Stimulated activated CD8-positive, alpha-beta memory T cell treated with anti-CD3 and anti-CD28 coated beads, Interleukin-15, amount 100 ng/mL, for 4 hours (primary cell): ENCODE measurements around the gene EOLA1.
"Not testable (repeated sequence)": the region's sequence is repeated elsewhere in the genome, so short reads cannot be mapped to it uniquely, and the experiment has no call there.

ENCODE experiments used
- DNase-seq, 2 donors: peaks; one replicate each; pipeline ENCODE4 v3.0.0-alpha.2; 2020; ENCODE audit warnings: low read depth in 2 of 2

EOLA1 gene

DNA sequence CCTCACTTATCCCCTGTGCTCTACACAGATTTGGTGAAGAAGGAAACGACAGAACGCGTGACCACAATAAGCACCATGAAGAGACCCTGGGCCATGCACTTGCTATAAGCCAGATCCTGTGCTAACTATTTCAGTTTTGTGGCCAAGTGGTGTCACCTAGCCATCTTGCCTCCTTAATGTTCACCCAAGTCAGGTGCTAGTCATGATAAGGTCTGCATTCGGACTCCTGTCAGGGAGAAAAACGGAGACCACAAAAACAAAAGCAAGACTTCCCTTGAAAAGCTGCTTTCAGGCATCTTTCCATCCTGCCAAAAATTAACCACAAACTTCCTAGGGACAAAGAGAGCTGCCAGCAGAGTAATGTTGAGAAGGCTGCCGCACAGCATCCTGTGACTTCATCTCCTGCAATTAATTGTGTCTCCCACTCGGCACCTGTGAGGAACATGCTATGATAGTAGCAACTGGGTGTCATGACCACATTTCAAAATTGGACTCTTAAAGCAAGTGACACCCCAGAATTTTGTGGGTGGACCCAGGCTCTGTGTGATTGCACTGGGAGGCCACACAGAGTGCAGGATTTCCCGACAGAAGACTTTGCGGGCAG, 26.9 kb upstream of the EOLA1 start:
- no peak for DNase-seq

DNA sequence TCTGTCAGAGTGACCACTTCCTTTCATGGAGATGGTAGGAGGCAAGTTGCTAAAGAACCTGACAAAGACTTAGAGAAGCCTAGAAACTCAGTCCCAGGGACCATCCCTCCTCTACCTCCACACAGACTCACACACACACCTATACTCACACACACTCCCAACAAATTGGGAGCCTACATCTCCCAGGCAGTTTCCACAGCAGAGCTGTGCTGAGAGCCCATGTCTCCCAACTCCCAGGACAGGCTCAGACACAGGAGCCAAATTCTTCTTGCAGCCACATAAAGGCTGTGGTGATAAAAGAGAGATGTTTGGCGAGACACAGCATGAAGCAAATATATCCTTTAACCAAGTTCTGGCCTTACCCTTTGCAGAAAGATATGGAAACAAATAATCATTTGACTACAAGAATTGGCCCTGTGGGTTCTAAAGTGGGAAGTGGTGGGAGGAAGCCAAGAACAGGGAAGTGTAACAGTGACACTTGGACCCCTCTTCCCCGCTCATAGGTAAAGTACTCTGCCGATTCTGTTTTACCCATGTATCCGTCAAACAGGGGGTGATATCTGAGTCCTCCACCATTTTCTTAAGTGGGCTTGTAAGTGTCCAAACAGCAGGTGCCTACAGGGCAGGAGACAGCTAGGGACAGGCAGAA, 24.7 kb upstream of the EOLA1 start:
- DNase-seq, result no peak

DNA sequence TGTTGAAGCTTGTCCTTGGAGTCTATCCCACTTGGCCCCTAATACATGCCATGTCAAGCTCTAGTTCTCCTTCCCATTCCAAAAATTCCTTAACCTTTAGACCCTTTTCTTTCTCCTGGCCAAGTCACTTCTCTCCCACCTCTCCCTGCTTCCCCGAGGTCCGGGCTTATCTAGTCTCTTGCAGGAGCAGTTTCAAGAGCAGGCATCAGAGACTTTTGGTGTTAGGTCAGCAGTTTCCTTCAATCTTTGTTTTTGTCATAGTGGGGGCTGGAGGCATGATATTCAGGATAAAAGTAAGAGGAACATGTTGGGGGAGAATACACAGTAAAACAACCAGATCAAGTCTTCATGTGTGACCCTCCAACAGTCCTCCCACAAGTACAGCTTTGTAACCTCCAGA, 24.2 kb upstream of the EOLA1 start:
- no peak for DNase-seq

DNA sequence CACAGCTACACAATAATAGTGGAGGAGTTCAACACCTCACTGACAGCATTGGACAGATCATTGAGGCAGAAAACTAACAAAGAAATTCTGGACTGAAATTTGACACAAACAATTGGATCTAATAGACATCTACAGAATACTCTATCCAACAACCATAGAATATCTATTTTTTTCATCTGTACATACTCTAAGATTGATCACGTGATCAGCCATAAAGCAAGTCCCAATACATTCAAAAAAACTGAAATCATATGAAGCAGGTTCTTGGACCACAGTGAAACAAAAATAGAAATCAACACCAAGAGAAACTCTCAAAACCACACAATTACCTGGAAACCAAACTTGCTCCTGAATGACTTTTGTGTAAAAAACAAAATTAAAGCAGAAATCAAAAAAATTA, 23.5 kb upstream of the EOLA1 start:
- DNase-seq, result no peak

DNA sequence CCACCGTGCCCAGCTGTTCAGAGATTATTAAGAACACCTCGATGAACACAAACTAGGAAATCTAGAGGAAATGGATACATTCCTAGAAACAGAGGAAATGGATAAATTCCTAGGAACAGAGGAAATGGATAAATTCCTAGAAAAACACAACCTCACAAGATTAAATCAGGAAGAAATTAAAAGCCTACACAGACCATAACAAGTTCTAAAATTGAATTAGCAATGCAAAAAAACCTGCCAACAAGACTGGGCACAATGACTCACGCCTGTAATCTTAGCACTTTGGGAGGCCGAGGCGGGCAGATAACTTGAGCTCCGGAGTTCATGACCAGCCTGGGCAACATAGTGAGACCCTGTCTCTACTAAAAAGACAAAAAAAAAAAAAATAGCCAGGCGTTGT, 22.6 kb upstream of the EOLA1 start:
- DNase-seq, result no peak

DNA sequence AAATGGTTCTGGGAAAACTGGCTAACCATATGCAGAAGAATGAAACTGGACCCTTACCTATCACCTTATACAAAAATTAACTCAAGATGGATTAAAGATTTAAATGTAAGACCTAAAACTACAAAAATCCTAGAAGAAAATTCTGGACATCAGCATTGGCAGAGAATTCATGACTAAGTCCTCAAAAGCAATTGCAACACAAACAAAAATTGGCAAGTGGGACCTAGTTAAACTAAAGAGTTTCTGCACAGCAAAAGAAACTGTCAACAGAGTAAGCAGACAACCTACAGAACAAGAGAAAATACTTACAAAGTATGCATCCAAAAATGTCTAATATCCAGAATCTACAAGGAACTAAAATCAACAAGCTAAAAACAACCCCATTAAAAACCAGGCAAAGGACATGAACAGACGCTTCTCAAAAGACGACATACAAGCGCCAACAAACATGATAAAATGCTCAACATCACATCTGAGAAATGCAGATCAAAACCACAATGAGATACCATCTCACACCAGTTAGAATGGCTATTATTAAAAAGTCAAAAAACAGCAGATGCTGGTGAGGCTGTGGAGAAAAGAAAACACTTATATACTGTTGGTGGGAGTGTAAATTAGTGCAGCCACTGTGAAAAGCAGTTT, 20.1 kb upstream of the EOLA1 start:
- DNase-seq, result not testable (repeated sequence)

DNA sequence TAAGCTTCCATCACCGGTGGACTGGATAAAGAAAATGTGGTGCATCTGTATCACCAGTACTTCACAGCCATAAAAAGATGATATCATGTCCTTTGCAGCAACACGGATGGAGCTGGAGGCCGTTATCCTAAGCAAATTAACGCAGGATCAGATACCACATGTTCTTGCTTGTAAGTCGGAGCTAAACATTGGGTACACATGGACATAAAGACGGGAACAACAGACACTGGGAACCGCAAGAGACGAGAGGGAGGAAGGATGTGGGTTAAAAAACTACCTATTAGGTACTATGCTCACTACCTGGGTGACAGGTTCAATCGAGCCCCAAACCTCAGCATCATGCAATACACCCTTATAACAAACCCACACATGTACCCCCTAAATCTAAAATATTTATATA, 19.4 kb upstream of the EOLA1 start:
- DNase-seq, result no peak

DNA sequence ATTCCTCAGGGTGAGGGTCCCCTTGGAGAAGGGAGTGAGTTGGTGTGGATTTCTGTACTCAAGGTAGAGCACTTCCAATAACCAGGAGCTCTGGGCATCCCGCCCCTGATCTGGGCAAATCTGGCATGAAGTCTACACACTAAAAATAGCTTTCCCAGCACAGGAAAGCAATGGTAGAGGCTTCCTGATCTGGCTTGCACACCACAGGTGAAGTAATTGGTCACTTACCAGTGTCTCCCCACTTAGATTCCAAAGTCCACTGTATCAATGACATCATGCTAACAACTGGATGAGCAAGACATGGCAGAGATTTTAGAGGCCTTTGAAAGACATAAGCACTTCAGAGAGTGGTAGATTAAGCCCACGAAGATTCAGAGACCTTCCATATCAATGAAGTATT, 17.9 kb upstream of the EOLA1 start:
- no peak for DNase-seq

DNA sequence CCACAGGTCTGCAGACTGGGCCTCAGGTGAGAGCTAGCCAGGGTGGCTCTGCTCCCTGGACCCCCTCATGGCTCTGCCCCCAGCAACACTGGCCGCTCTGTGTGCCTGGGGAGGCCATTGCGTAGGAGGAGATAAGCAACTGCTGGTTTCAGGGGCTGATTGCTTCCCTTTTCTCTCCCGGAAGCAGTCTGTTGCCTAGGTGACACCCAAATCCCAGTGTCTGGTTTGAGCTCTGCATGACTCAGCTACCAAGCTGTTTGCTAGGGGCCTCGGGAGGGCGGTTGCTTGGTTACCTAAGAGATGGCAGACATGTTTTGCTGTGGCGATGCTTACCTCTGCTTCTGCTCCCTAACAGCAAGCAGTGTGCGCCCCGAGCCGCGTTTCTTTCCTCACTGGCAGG, 15.4 kb upstream of the EOLA1 start:
- DNase-seq, result not testable (repeated sequence)

DNA sequence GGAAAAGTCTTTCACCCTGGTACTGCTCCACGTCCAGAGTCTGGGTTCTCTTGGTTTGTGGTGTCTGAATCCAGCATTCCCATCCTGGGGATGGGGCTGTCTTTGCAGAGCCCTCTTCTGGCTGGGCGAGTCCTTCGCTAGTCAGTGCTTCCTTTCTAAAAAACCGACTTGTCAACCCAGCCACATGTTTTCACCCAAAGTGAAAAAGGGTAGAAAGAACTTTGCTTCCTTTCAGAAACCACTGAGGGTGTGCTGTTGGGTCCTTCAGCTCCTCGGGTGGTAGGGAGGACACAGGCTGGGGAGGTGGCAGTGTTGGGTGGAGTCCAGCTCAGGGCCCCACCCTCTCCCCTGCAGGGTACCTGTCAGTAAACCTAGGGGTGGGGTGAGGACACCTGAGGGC, 14.9 kb upstream of the EOLA1 start:
- not testable (repeated sequence) for DNase-seq

DNA sequence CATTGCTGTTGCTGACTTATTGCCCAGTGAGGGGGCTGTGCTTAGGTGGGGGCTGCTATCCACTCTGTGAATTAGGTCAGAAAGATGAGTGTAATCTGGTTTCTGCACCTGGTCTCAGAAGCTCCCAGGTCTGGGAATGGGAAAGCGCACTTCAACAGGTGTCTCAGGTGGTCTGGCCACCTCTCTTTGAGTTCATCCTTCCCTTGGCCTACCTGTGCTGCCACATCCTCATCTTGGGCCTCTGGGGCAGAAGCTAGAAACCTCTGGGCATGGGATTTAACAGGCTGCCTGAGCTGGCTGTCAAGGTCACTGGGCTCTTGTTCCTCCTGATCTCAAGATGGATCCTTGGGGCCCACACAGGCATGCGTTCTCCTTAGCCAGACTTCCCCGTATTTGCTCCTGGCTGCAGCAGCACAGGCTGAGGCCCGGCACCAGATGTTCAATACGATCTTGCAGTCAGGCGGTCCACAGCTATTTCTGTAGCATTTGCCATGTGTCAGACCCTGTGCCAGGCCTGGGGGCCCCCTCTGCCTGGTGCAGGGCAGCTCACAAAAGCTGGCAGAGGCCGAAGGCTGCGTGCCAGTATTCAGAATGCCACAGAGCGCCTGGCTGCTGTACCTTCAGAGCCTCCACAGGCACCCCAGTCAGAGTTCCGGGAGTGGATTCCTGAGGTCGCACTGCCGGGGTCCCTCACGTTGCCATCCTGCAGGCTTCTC, 14.3 kb upstream of the EOLA1 start:
- DNase-seq, result not testable (repeated sequence)

DNA sequence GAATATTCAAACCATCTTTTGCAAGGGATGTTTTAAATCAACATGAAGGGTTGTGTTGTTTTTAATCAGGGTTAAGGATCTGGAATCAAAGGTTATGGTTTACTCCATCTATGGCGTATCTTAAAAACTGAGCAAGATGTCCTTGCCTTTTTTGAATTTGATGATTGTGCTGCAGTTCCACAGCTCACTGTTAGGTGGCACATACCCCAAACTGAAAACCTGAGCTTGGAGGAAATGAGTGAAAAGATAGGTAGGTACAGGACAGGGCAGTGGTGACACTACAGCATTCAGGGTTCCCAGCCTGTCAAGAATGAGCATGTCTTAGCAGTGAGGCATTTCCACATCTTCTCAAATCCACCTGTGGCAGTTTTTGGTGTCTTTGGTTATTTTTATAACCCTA, 13.1 kb upstream of the EOLA1 start:
- DNase-seq, result no peak

DNA sequence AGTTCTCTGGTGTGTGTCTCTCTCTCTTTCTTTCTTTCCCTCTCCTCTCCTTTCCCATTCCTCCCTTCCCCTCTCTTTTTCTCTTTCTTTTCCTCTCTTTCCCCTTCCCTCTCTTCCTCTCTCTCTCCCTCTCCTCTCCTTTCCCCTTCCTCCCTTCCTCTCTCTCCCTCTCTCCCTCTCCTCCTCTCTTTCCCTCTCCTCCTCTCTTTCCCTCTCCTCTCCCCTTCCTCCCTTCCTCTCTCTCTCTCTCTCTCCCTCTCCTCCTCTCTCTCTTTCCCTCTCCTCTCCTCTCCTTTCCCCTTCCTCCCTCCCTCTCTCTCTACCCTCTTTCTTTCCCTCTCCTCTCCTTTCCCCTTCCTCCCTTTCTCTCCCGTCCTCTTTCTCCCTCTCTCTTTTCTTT, 12.4 kb upstream of the EOLA1 start:
- DNase-seq, result no peak

DNA sequence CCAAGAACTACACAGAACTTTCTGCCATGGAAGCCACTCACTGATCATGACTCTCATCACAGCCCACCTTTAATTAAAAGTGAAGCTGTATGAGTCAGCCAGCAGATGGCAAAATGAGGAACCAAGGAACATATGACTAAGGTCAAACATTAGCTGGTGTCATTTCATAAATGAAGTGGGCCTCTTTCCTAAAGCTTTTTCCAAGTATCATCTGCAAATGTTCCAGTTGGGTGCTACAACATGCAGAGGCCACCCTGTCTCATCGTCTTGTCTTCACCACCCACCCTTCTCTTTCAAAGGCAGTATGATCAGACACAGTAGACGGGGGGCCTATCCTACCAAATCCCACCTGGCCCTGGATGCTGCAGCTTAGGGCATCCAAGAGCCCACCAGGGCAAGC, 9.2 kb upstream of the EOLA1 start:
- no peak for DNase-seq

DNA sequence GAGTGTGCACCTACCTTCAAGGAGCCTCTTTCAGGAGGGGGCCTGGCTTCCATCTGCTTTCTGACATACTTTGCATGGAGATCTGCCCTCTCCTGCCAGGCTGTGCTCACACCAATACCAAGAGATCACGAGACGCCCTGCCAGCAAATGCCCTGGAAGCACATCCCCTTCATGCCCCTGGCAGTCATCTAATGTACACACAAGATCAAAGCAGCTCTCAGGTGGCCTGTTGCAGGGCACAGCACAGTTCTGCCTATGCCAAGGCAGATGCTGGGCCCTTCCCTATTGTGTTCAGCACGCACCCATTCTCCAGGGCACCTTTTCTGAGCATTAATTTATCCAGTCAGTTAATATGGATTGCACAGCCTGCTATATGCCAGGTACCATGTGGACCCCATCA, 7.9 kb upstream of the EOLA1 start:
- not testable (repeated sequence) for DNase-seq

DNA sequence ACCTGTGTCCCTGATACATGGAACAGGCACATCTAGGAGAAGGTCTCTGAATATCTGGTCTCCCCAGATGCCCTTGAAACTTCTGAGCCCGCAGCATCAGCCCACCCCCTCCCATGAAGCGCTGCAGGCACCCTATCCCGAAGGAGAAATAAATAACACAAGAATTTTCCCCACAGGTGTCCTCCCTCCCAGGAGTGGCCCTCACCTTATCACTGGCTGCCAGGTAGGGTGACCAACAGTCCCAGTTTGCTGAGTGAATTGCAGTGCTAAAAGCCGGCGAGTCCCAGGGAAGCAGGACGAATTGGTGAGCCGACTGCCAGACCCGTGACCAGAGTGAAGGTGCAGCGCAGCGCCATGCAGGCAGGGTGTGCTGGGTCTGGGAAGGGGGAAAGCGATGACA, 6.8 kb upstream of the EOLA1 start:
- DNase-seq, result not testable (repeated sequence)

DNA sequence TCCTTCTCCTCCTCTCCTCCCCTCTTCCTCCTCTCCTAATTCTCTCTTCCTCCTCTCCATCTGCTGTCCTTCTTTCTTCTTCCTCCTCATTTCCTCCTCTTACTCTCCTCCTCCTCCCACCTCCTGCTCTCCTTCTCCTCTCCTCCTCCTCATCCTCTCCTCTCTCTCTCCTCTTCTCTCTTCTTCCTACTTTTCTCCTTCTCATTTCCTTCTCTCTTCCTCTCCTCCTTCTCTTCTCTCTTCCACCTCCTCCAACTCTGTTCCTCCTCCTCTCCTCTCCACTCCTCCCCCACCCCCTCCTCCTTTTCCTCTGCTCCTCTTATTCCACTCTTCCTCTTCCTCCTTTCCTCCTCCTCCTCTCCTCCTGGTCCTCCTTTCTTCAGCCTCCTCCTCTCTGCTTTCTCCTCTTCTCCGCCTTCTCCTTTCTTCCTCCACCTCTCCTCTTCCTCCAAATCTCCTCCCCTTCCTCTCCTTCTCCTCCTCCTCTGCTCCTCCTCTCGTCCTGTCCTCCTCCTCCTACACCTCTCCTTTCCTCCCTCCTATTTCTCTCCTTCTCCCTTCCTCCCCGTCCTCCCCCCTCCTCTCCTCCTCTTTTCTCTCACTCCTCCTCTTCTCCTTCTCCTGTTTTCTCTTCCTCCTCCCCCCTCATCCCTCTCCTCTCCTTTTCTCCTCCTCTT, 5.7 kb upstream of the EOLA1 start:
- not testable (repeated sequence) for DNase-seq

DNA sequence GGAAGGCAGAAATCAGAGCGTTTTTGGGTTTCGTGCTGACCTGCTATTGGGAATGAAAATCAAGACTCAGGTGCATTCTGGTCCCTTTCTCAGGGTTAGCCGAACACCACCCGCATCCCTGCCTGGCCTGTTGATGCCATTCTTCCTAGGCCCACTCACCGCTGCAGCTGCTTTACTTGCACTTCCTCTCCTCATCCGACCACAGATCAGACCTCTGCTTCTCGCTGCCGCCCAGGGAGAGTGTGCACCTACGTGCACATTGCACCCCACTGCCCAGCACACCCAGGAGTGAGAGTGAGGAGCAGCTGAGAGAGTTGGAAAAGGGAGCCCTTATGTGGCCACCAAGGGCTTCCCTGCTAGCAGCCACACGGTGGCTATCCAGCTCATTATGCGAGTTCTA, 3.3 kb upstream of the EOLA1 start:
- DNase-seq, result not testable (repeated sequence)

DNA sequence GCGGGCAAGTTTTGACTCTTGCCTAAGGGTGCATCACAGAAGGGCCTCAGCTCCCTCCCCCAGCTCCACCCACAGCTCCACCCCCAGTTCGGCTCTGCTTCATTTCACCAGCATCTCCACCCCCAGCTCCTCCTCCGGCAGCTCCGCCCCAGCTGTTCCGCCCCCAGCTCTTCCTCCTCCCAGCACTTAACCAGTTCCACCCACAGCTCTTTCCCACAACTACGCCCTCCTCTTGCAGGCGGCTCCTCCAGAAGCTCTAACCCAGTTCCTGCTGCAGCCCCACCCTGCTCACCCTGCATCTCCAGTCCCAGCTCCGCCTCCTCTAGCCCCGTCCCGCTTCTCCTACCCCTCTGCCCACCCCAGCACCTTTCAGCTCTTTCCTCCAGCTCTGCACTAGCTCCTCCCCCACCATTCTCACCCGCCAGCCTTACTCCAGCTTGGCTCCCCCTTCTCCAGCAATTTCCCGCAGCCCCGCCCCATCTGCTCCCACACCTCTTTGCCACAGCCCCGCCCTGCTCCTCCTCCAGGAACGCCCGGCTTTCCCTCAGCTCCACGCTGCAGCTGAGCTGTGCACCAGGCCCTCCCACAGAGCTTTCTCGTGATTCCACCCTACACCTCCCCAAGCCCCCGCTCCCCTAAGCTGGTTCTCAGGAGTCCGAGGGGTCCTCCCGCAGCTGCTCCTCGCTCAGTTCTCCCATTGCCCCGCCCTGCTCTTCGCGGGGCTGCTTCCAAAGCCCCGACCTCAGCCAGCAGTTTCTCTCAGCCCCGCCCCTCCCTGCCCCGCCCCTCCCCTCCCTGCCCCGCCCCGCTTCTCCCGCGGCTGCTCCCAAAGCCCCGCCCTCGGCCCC, 1.3 kb upstream of the EOLA1 start:
- peak; percentile 70 to 79 for DNase-seq

DNA sequence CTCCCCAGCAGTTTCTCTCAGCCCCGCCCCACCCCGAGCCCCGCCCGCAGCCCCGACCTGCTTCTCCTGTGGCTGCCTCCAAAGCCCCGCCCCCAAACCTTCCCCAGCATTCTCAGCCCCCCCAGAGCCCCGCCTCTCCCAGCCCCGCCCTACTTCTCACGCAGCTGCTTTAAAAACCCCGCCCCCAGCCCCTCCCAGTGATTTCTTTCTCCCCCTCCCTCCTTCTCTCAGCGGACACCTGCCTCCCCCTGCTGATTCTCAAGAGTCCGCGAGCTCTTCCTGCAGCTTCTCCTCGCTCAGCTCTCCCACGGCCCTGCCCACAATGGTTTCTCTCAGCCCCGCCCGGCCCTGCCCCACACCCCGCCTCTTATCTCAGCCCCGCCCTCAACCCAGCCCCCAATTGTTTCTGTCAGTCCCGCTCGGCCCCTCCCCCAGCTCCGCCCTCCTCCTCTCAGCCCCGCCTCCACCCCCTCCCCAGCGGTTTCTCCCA, 636 bp upstream of the EOLA1 start:
- peak; percentile 74 to 82 for DNase-seq

DNA sequence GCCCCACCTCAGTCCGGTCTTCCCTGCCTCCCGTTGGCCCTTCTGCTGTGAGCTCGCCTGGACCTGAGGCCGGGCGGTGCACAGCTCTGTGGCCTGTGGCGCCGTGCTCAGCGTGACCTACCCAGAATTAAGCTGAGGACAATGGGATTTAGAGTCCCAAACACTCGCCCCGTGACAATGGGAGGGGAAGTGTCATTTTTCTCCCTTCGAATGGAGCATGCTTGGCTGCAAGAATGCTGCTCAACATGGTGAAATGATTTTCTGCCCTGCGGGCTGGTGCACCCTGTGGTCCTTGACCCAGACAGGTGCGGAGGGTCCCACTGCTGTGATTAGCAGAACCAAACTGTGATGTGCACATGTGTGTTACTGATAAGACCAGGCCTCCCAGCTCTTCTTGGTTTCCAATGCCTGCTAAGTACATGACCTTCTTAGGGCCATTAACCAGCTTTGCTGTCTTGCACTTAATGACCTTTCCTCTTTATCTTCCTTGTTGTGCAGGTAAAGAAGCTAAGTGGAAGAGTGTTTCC, 772 bp downstream of the EOLA1 start:
- no peak for DNase-seq
